Gastrocnemius medialis (tissue), 4 donors: ENCODE results near the gene GPR62. TPM values are rescaled to one million over a fixed set of nuclear protein-coding genes. Genes with fewer than 3 reads are reported as not detected.

Experiments
- ATAC-seq, 2 donors: fragments of 150-250 bp; one replicate each; pipeline ENCODE4 v1.9.1; 2016
- DNase-seq, 2 donors: peaks; one replicate each; pipeline ENCODE4 v3.0.0-alpha.2; 2019
- H3K27ac ChIP-seq, 4 donors: fragments of 200-600 bp; sonication (generic); 1 replicate in 1 of 4; 2 replicates in 3 of 4; pipeline ENCODE4 v1.5.1; 2016 to 2018; ENCODE audit warnings: mild to moderate bottlenecking in 2 of 4, moderate library complexity in 1 of 4
- H3K27me3 ChIP-seq, 3 donors: fragments of 200-600 bp; sonication (generic) in 2 of 3; 1 replicate in 1 of 3; 2 replicates in 2 of 3; pipeline versions ENCODE4 v1.5.1 to v1.6.0; 2016 to 2019; ENCODE audit warnings: mild to moderate bottlenecking in 1 of 3, moderate library complexity in 1 of 3
- H3K36me3 ChIP-seq, 2 donors: fragments of 200-600 bp; sonication (generic) in 1 of 2; one replicate each; pipeline ENCODE4 v1.5.1; 2017 to 2018
- H3K4me1 ChIP-seq, 2 donors: fragments of 200-600 bp; sonication (generic) in 1 of 2; one replicate each; pipeline ENCODE4 v1.5.1; 2016 to 2017; ENCODE audit warnings: mild to moderate bottlenecking in 2 of 2
- H3K4me3 ChIP-seq, 4 donors: fragments of 200-600 bp; sonication (generic) in 3 of 4; 1 replicate in 1 of 4; 2 replicates in 3 of 4; pipeline ENCODE4 v1.5.1; 2016 to 2019; ENCODE audit warnings: mild to moderate bottlenecking in 2 of 4
- H3K9me3 ChIP-seq, 3 donors: fragments of 200-600 bp; sonication (generic) in 2 of 3; 1 replicate in 1 of 3; 2 replicates in 2 of 3; pipeline ENCODE4 v1.5.1; 2016 to 2019
- POLR2A ChIP-seq, 2 donors: fragments of 450-650 bp; IDR thresholded peaks; one replicate each; pipeline ENCODE4 v1.6.1; 2017; ENCODE audit warnings: antibody characterized with exemption in 2 of 2, mild to moderate bottlenecking in 2 of 2, moderate library complexity in 2 of 2
- in situ Hi-C, 4 donors: fragments of 200-750 bp; cut with MboI; loops; one replicate each; pipeline versions ENCODE4 v1.15.0 to v1.8.0; 2017; ENCODE audit warnings: low sequenced_read_pairs in 4 of 4
- intact Hi-C: fragments of 100-400 bp; cut with DNase I; formaldehyde crosslinking; loops from one replicate; pipeline ENCODE4 v1.15.1; 2023; ENCODE audit warnings: low total_unique reads
- total RNA-seq, 4 donors: library from RNA; depleted of rRNA; stranded (reverse); fragments of >200 nt; gene quantifications; one replicate each; pipeline versions ENCODE4 v1.1.0 to v1.2.3, GENCODE V29; 2016
- TF ChIP-seq, protein P1 (sequence below), 5 experiments: fragments of 450-650 bp in 3 of 5; fragments of 200-600 bp in 2 of 5; sonication (generic) in 2 of 5; IDR thresholded peaks in 4 of 5; conservative IDR thresholded peaks in 1 of 5; 1 replicate in 4 of 5; 2 replicates in 1 of 5; pipeline ENCODE4 v1.5.1; 2016 to 2019; ENCODE audit warnings: antibody characterized with exemption in 5 of 5, mild to moderate bottlenecking in 3 of 5, moderate library complexity in 3 of 5

GPR62 gene
- total RNA-seq, 4 donors from 2014 or later, result 0.18 to 2.5 (median 0.37) TPM

DNA sequence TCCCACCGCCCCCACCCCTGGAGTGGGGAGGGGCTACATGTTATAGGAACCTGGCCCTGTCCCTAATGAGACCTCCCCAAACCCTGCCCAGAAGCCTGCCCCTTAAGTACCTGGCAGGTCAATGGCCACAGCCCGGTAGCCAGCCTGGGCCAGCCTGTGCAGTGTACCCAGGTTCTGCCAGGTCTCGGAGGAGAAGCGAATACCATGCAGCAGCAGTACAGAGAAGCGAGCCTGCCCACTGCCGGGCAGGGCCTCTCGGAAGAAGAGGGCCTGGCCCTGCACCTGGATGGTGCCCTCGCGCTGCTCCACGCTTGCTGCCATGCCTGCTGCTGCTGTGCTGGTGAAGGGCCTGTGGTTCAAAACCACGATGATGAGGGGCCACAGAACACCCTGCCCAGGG lies 16.2 kb downstream of the GPR62 start:
- ATAC-seq (no peak), DNase-seq (no peak)
- no peak for TF ChIP-seq POLR2A (IDR thresholded peaks at IDR 0.05)
- TF ChIP-seq, protein P1, sequence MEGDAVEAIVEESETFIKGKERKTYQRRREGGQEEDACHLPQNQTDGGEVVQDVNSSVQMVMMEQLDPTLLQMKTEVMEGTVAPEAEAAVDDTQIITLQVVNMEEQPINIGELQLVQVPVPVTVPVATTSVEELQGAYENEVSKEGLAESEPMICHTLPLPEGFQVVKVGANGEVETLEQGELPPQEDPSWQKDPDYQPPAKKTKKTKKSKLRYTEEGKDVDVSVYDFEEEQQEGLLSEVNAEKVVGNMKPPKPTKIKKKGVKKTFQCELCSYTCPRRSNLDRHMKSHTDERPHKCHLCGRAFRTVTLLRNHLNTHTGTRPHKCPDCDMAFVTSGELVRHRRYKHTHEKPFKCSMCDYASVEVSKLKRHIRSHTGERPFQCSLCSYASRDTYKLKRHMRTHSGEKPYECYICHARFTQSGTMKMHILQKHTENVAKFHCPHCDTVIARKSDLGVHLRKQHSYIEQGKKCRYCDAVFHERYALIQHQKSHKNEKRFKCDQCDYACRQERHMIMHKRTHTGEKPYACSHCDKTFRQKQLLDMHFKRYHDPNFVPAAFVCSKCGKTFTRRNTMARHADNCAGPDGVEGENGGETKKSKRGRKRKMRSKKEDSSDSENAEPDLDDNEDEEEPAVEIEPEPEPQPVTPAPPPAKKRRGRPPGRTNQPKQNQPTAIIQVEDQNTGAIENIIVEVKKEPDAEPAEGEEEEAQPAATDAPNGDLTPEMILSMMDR (IDR thresholded peaks at IDR 0.05 in 4 of 5, conservative IDR thresholded peaks at IDR 0.05 in 1 of 5), result no peak
- in situ Hi-C loops, result no loop called here
- Histone ChIP-seq H3K4me1 (peaks cover 33 to 42% of the 10 kb centered on the region in 2 donors), H3K27me3 (no peaks in the 10 kb centered on the region), H3K27ac (peak overlapping the region; percentile 44 to 100 (median 56)), H3K36me3 (no peaks in the 10 kb centered on the region), H3K4me3 (no peak overlapping the region), H3K9me3 (no peaks in the 10 kb centered on the region)
- intact Hi-C loops, result loop anchor here (5.0 kb wide), 1 partner anchor 1389 kb away; no protein-coding TSS in a partner anchor

DNA sequence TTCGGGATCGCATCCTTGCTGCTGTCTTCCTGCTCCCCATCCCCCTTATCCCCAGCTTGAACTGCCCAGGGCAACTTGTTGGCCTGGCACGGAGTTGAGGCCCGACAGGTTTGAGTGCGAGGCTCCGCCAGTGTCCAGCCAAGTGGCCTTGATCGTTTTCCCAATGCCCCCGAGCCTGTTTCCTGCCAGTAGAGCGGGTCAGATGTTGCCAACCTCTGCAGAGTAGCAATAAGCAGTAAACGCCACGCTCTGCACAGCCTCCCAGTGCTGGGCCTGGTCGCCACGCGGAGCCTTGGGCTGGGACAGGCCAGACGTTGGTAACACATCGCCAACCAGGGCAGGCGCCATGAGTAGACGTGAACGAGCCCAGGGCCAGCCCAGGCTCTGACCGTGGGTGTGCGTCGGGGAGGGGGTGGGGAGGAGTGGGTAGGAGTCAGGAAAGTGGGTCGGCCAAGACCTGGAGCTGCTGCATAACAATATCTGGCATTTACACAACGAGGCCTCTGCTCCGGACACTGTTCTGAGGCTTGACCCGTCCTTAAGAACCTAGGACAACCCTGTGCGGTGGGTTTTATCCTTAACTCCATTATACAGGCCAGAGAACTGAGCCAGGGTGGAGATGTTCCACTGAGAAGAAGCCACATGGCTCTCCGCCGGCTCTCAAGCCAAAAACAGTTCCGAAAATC lies 19.2 kb downstream of the GPR62 start:
- TF ChIP-seq POLR2A (IDR thresholded peaks at IDR 0.05), result no peak
- TF ChIP-seq, protein P1 (IDR thresholded peaks at IDR 0.05 in 4 of 5, conservative IDR thresholded peaks at IDR 0.05 in 1 of 5), result peak in 2 of 5 experiments; percentile 49 to 52
- Histone ChIP-seq H3K36me3 (no peaks in the 10 kb centered on the region), H3K4me1 (peaks cover 23 to 27% of the 10 kb centered on the region in 2 donors), H3K4me3 (peak overlapping the region; percentile 77 to 99 (median 84)), H3K27me3 (no peaks in the 10 kb centered on the region), H3K9me3 (no peaks in the 10 kb centered on the region), H3K27ac (peak overlapping the region; percentile 96 to 100 (median 99))
- in situ Hi-C loops (no loop called here), intact Hi-C loops (loop anchor here (1.0 to 5.0 kb wide), 2 partner anchors 32 to 1392 kb away; partner anchors contain the start of gene PARP3)
- DNase-seq (no peak), ATAC-seq (peak; percentile 53 to 57)

DNA sequence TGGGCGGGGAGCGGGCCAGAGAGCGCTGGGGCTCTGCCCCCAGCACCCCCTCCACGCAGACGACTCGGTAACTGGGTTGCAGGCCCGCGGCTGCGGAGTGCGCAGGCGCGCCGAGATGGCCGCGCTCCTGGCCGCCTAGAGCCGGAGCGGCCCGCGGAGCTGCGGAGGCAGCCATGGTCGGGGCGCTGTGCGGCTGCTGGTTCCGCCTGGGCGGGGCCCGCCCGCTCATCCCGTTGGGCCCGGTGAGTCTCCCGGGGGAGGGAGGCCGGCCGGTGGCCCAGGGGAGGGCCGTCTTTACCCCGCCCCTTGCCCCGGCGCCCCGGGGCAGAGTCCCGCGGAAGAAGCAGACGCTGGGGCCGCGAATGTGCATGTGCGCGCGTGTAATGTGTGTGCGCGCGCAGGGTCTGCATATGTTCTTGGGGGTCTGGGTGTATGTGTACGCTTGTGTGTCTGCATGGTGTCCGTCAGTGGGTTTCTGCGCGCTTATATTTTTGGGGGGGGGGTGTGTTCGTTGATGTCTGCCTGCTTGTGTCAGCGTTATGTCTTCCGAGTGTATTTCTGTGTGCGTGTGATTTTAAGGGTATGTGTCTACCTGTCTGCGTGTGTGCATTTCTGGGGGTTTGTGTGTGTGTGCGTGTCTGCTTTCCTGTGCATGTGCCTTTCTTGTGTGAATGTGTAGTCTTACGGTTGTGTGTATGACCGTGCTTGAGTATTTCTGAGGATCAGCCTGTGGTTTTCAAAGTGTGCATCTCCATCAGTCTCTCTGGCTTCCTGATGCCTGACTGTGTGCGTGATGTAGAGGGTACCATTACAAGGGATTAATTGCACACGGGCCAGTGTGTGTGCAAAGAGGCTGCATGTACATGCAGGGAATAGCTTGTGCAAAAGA lies 20.0 kb downstream of the GPR62 start, which contains the start of gene ABHD14A:
Gene ABHD14A, plus strand, starts transcription at position 102 of the 889 bp plus-strand sequence. Its CDS starts 72 bp downstream, at position 174.
- intact Hi-C loops, result loop anchor here (1.0 to 5.0 kb wide), 2 partner anchors 33 to 1393 kb away; partner anchors contain the start of gene PARP3
- H3K27ac ChIP-seq, result peak within 1 kb of the TSS; percentile 96 to 100 (median 99)
- no peaks in the 10 kb centered on the region for H3K27me3 ChIP-seq
- H3K36me3 ChIP-seq, result no peaks in the 10 kb centered on the region
- peak; percentile 29 to 59 for TF ChIP-seq POLR2A (IDR thresholded peaks at IDR 0.05)
- TF ChIP-seq, protein P1 (IDR thresholded peaks at IDR 0.05 in 4 of 5, conservative IDR thresholded peaks at IDR 0.05 in 1 of 5), result no peak
- in situ Hi-C loops, result no loop called here
- H3K4me1 ChIP-seq, result peaks cover 21 to 27% of the 10 kb centered on the region in 2 donors
- no peaks in the 10 kb centered on the region for H3K9me3 ChIP-seq
- DNase-seq, result peak in 1 of 2 donors; percentile 66
- peak within 1 kb of the TSS; percentile 77 to 99 (median 84) for H3K4me3 ChIP-seq
- ATAC-seq, result peak; percentile 53 to 59

DNA sequence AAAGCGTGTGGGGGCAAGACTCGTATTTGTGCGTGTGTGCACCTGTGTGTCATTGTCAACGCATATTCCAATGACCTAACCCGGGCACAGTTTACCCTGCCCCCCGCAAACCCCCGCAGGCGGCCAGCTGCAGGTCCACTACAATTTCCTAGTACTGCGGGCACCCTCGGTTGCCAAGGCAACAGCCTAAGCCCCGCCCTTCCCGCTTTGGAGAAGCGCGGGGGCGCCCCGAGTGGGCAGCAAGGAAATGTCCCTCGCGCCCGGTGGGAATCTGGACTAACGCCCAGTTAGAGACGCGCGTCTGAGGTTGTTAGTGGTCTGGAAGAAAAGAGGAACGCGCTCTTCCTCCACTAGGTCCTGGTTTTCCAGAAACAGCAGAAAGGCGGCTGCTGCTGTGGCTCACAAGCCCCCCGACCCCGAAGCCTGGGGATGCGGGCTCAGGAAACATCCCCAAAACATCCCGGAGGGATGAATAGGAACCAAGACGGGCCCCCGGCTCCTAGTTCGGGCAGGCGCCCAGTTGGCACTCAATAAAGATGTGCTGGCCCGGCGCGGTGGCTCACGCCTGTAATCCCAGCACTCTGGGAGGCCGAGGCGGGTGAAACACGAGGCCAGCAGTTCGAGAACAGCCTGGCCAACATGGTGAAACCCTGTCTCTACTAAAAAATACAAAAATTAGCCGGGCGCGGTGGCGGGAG lies 20.8 kb downstream of the GPR62 start:
- Histone ChIP-seq H3K36me3 (no peaks in the 10 kb centered on the region), H3K9me3 (no peaks in the 10 kb centered on the region), H3K27ac (peak overlapping the region; percentile 96 to 100 (median 99)), H3K4me3 (peak overlapping the region; percentile 77 to 99 (median 84)), H3K4me1 (peaks cover 13 to 27% of the 10 kb centered on the region in 2 donors), H3K27me3 (no peaks in the 10 kb centered on the region)
- TF ChIP-seq, protein P1 (IDR thresholded peaks at IDR 0.05 in 4 of 5, conservative IDR thresholded peaks at IDR 0.05 in 1 of 5), result no peak
- TF ChIP-seq POLR2A (IDR thresholded peaks at IDR 0.05), result no peak
- in situ Hi-C loops, result no loop called here
- intact Hi-C loops, result no loop called here
- peak in 1 of 2 donors; percentile 61 for DNase-seq
- ATAC-seq, result no peak
